ENCODE results near the gene CENPX. TPM values are rescaled to one million over a fixed set of nuclear protein-coding genes. Genes with fewer than 3 reads are reported as not detected.

CENPX gene
- total and polyA plus RNA-seq, 2 of the 13 experiments (the other 11 are each of a cell fraction or from before 2014, with no cell fraction given): 92.7 to 170 TPM

- Histone ChIP-seq H3K9ac (ENCODE audit: insufficient read depth, low read depth, low read length) (peak overlapping the region; percentile 79; the same call in 1 of the 2 replicates), H2AFZ (ENCODE audit: low read length) (no peak overlapping the region), H3K4me3 (replicated peaks in 1 of 3; ENCODE audit: insufficient read depth in 1 of 3, low read depth in 2 of 3, low read length in 3 of 3) (peak overlapping the region in 1 of 3 experiments; percentile 86; a peak in 1 of 6 replicates), H3K36me3 (replicated peaks in 1 of 2; ENCODE audit: control insufficient read depth in 1 of 2, insufficient read depth in 2 of 2, low read length in 2 of 2) (peaks cover 9% of the 10 kb centered on the region in 2 experiments), H3K79me2 (ENCODE audit: insufficient read depth, low read length) (peaks cover 40% of the 10 kb centered on the region), H3K4me1 (ENCODE audit: insufficient read depth, low read length) (peaks cover 50% of the 10 kb centered on the region), H4K20me1 (ENCODE audit: insufficient read depth, low read length) (no peaks in the 10 kb centered on the region; the same call in 1 of the 2 replicates), H3K27me3 (ENCODE audit: control insufficient read depth in 1 of 2, insufficient read depth in 2 of 2, low read length in 2 of 2) (no peaks in the 10 kb centered on the region; a peak in 1 of 5 replicates), H3K4me2 (ENCODE audit: low read depth, low read length) (peak overlapping the region; percentile 93), H3K27ac (ENCODE audit: extremely low read length, insufficient read depth, low read length) (no peak overlapping the region), H3K9me3 (ENCODE audit: low read length) (no peaks in the 10 kb centered on the region)
- FAIRE-seq: no peak
- ATAC-seq: no peak
- BruUV-seq (replicated peaks): no TSS peak
- ChIA-PET CTCF (ENCODE audit: low intra/inter-chr PET ratio, low total read pairs) (no interaction called here), POLR2A (interaction anchor here (4.5 to 14.1 kb wide), 2 partner anchors 10 to 27 kb away, joined by 112 to 470 read pairs; partner anchors contain the start of gene DCXR)
- in situ Hi-C loops (cut with HindIII; ENCODE audit: extremely low pct_ligation_motif_present, low pct_unique_long_range_greater_than_20kb): loop anchor here (5.0 kb wide), 1 partner anchor 68 kb away; no protein-coding TSS in a partner anchor
- DNase-seq (ENCODE audit: low spot score): no peak
- intact Hi-C loops (cut with micrococcal nuclease; ENCODE audit: unreplicated experiment): loop anchor here (5.0 kb wide), 2 partner anchors 127 to 158 kb away; no protein-coding TSS in a partner anchor
- 100% methylated on average over 11 of the region's 17 CpGs for WGBS (ENCODE audit: low lambda C conversion rate)
- TF ChIP-seq ZBTB33 (CRISPR knock-in tag; IDR thresholded peaks at IDR 0.05) (peak; percentile 79), RBFOX2 (IDR thresholded peaks at IDR 0.05; ENCODE audit: low read depth, low read length) (peak; percentile 24; the same call in 1 of the 2 replicates), ZSCAN22 (CRISPR knock-in tag; IDR thresholded peaks at IDR 0.05) (0 out of 2 replicates have a peak, but pooled peaks have one; percentile 34), ZNF546 (CRISPR knock-in tag; conservative IDR thresholded peaks at IDR 0.05) (no peak), SP4 (CRISPR knock-in tag; IDR thresholded peaks at IDR 0.05) (0 out of 2 replicates have a peak, but pooled peaks have one; percentile 29), POGZ (CRISPR knock-in tag; IDR thresholded peaks at IDR 0.05) (no peak), AGO2 (optimal IDR thresholded peaks at IDR 0.05; ENCODE audit: low read depth, low read length) (peak; percentile 72), ZBTB38 (CRISPR knock-in tag; IDR thresholded peaks at IDR 0.05) (0 out of 2 replicates have a peak, but pooled peaks have one; percentile 31)
Measured at GRCh38 chr17:82024859-82025258, 2.2 kb upstream of the CENPX start.

Measured in HepG2 (cell line).